PFSK-1 (cell line): ENCODE results near the gene KRT78.

ENCODE experiments used
- FOXP2 ChIP-seq: optimal IDR thresholded peaks from 2 replicates; pipeline ENCODE3; 2011; ENCODE audit warnings: borderline replicate concordance, control low read depth, inconsistent platforms; ENCODE audit not compliant: insufficient read depth; ENCODE audit errors: extremely low read length, extremely low read depth
- POLR2AphosphoS5 ChIP-seq: IDR thresholded peaks from 2 replicates; pipeline ENCODE4 v1.6.1; 2012; ENCODE audit warnings: low read depth, mild to moderate bottlenecking, control low read depth, low read length, moderate library complexity
- REST ChIP-seq, 2 experiments: IDR thresholded peaks; 2 replicates each; pipeline versions ENCODE4 v1.6.1 to v1.8.0; 2011 to 2012; ENCODE audit warnings: low read depth in 2 of 2, low read length in 2 of 2, control low read depth in 1 of 2, inconsistent platforms in 1 of 2, mild to moderate bottlenecking in 1 of 2, moderate library complexity in 1 of 2; ENCODE audit not compliant: insufficient read depth in 1 of 2
- SIN3A ChIP-seq: IDR thresholded peaks from 2 replicates; pipeline ENCODE4 v1.6.1; 2012; ENCODE audit warnings: mild to moderate bottlenecking, low read length, moderate library complexity, borderline replicate concordance; ENCODE audit not compliant: insufficient read depth
- TAF1 ChIP-seq: IDR thresholded peaks from 2 replicates; pipeline ENCODE4 v1.6.1; 2012; ENCODE audit warnings: low read length, control low read depth, borderline replicate concordance; ENCODE audit not compliant: insufficient read depth

KRT78 gene

GRCh38 chr12:52850681-52851080 lies 1.9 kb upstream of the KRT78 start:
- TF ChIP-seq FOXP2 = no peak
- no peak for TF ChIP-seq REST (IDR thresholded peaks at IDR 0.05; ENCODE audit: insufficient read depth in 1 of 2, low read depth in 2 of 2, low read length in 2 of 2)
- no peak for TF ChIP-seq TAF1
- TF ChIP-seq SIN3A = no peak
- no peak for TF ChIP-seq POLR2AphosphoS5

GRCh38 chr12:52849511-52849910 lies 717 bp upstream of the KRT78 start:
- no peak for TF ChIP-seq FOXP2
- TF ChIP-seq REST (IDR thresholded peaks at IDR 0.05; ENCODE audit: insufficient read depth in 1 of 2, low read depth in 2 of 2, low read length in 2 of 2) = no peak
- no peak for TF ChIP-seq SIN3A
- no peak for TF ChIP-seq TAF1
- no peak for TF ChIP-seq POLR2AphosphoS5

- no peak for TF ChIP-seq TAF1
- no peak for TF ChIP-seq REST (IDR thresholded peaks at IDR 0.05; ENCODE audit: insufficient read depth in 1 of 2, low read depth in 2 of 2, low read length in 2 of 2)
- no peak for TF ChIP-seq POLR2AphosphoS5
- TF ChIP-seq SIN3A = no peak
- no peak for TF ChIP-seq FOXP2
These were observed 1.3 kb downstream of the KRT78 start for GRCh38 chr12:52847335-52848102.

- TF ChIP-seq SIN3A (no peak), REST (IDR thresholded peaks at IDR 0.05; ENCODE audit: insufficient read depth in 1 of 2, low read depth in 2 of 2, low read length in 2 of 2) (no peak), POLR2AphosphoS5 (no peak)
These were observed 2.3 kb downstream of the KRT78 start for GRCh38 chr12:52846356-52846970.
